Spleen (tissue), 3 donors: ENCODE data around the gene SLC4A9.

Experiments used
- POLR2A ChIP-seq, 3 donors: fragments of 450-650 bp; IDR thresholded peaks; one replicate each; pipeline ENCODE4 v1.5.1; 2017; ENCODE audit warnings: antibody characterized with exemption in 3 of 3, mild to moderate bottlenecking in 1 of 3
- POLR2AphosphoS5 ChIP-seq, 3 donors: sonication (generic); formaldehyde crosslinking; IDR thresholded peaks; one replicate each; pipeline ENCODE4 v1.5.1; 2017; ENCODE audit warnings: antibody characterized with exemption in 3 of 3

DNA sequence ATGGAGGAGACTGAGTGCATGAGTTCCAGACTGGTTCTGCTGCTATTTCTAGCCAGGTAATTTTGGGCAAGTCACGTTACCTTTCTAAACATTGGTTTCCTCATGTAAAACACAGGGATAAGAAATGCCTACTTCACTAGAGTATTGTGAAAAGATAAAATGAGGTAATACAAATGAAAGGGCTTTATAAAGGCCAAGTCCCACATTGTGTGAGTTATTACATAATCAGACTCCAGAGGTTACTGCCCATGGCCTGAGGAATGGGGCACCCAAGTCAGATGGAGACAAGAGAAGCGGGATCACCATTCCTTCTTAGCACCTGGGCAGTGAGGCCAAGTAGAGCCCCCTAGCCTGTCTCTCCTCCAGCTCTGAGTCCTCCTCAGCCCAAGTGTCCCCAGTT lies 21.1 kb upstream of the SLC4A9 start:
- TF ChIP-seq POLR2AphosphoS5 (IDR thresholded peaks at IDR 0.05) (no peak), POLR2A (IDR thresholded peaks at IDR 0.05) (no peak)
